Measurements from ENCODE around the gene LMAN1L.
"Not testable (repeated sequence)": the region's sequence is repeated elsewhere in the genome, so short reads cannot be mapped to it uniquely, and the experiment has no call there.

Gene LMAN1L

GRCh38 chr15:74782259-74783071 is 30.2 kb upstream of the LMAN1L start:
- DNase-seq (ENCODE audit: low read depth), result peak; percentile 48

DNA sequence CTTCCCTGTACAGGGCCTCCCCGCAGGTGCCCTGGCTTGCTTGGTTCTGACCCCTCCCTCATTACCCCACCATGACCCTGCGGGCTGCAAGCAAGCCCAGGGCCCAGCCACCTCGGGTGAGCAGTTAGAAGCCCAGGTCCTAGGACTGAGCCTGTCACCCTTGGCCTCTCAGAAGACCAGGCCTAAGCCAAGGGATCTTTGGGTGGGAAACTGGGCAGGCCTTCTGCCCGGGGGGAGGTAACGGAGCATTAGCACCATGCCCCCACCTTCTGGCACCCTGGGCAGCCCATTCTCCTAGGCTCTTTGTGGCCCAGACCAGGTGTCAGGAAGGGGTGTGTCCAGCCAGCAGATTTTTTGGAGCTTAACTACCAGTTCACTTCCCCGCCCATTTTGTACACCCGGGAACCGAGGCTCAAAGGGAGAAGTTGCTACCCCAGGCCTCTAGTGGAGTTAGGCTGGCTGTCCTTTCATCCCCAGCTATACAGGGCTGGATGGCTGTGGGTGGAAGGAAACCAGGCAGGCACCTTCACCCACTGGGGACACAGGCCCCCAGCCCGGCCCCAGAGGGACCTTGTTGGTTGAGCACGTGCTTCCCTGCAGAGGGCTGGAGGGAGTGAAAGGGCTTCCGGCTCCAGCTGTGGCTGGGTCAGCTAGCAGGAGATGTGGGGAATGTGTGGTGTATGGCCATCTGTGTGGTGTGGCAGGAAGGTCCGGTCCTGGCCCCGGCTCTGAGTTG is 29.4 kb upstream of the LMAN1L start:
- peak; percentile 34 for DNase-seq (ENCODE audit: low read depth)

DNA sequence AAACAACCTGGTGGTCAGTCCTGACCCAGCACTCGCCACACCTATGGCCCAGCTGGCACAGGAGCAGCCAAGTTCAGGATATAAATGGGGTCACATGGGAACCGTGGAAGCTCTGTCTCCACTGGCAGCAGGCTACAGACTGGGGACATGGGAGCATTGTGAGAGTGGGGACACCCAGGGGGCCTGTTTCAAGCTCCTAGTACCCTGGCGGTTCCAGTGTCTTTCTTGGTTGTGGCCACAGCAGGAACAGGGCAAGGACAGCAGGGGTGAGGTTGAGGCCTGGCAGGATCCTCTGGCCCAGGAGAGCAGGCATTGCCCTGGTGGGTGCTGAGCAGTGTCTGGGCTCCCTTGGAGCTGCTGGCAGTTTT is 28.8 kb upstream of the LMAN1L start:
- DNase-seq (ENCODE audit: low read depth), result no peak

DNA sequence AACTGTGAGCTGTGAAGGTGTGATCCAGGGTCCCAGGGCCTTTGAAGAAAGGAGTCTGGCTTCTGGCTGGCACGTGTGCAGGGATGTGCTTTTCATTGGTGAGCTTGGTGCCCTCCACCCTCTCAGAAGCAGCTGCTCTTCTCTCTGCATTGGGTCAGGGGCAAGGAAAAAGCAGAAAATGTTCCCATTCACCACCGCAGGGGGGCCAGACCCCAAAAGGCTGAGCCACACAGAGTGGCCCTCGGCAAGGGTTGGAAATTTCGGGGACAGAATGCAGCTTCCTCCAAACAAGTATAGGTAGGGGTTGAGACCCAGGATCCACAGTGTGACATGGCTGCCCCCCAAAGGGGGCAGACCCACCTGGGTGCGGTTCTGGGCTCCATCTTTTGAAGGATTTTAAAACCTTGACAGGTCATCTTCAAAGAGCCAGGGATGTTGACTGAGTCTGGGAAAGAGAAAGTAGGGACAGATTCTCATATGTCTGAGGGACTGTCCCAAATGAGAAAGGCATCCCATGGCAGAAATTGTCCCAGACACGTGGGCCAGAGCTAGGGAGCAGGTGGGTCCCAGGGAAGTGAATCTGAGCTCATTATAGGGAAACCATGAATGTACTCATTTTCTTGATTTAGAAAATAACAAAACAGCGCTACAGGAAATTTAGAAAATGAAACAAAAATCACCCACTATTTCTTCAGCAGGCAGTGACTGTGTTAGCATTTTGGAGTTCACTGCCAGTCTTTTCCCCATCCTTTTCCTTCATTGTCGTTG is 28.0 kb upstream of the LMAN1L start:
- no peak for DNase-seq (ENCODE audit: low read depth)

GRCh38 chr15:74785194-74786032 is 27.2 kb upstream of the LMAN1L start:
- DNase-seq (ENCODE audit: low read depth), result peak; percentile 40

DNA sequence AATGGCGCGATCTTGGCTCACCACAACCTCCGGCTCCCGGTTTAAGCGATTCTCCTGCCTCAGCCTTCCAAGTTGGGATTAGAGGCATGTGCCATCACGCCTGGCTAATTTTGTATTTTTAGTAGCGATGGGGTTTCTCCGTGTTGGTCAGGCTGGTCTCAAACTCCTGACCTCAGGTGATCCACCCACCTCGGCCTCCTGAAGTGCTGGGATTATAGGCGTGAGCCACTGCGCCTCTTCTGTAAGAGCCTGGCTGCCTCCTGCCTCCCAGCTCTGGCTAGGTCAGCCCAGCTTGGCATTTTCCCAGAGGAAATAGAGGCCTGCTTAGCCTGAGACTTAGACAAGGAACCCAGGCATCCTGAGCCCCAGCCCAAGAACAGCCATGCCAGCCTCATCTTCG is 26.6 kb upstream of the LMAN1L start:
- DNase-seq (ENCODE audit: low read depth), result not testable (repeated sequence)

DNA sequence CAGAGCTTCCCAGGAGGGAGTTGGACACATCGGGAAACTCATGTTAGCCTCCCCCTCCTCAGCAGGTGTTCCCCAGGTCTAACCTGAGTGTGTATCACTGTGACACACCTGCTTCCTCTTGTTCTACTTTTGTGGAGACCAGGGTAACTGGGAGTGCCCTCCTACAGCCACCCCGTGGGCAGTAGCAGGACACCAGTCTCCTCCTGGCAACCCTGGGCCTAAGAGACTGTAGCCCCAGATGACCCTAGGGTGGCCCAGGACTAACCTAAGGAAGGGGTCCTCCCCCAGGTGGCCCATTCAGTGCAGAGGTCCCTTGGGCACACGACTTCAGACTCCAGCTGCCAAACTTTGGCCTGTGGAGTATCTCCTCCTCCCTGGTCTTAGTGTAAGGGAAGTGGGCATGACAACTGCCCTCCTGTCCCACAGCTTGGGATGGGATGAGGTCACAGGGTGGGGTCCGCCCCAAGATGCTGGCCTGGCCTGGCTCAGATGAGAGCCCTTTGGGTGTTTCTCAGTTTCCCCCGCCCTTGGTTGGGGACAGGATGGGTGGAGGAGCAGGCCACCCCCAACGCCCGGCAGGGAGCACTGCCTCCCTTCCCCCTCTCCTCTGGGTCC is 26.0 kb upstream of the LMAN1L start:
- no peak for DNase-seq (ENCODE audit: low read depth)

DNA sequence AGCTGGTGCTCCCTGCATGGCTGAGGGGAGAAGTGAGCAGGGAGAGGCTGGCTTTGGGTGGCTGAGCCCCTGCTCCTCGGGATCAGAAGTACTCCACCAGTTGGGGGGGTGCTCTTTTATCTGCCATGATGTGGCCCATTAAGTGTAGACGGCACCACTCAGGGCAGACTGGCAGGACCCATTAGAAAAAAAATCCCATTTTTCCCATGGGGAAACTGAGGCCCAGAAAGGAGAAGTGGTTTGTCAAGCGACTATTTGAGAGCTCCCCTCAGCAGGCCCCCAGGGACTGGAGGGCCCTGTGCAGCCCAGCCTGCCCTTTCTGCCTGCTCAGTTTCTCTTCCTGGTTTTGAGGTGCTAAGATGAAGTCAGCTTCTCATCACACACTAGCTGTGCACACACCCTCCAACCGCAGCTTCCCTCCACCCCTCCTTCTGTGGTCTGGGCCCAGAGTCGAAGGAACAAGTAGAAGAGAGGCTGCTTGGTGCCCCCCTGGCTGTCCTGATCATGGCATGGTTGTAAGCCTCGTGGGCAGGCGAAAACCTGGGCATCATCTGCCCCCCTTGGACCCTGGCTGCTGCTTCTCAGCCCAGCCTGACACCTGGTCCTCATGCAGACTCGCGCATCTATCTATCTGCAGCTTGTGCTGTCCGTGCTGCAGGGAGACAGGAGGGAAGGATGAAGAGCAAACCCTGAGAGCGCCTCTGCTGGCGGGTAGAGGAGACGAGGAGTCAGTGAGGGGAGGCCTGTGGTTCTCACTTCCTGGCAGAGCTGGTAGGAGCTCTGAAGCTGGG is 25.2 kb upstream of the LMAN1L start:
- peak; percentile 88 for DNase-seq (ENCODE audit: low read depth)

- no peak for DNase-seq (ENCODE audit: low read depth)
These were observed 24.5 kb upstream of the LMAN1L start for GRCh38 chr15:74788042-74788682.

- DNase-seq (ENCODE audit: low read depth), result no peak
These were observed 23.9 kb upstream of the LMAN1L start for GRCh38 chr15:74788683-74789151.

DNA sequence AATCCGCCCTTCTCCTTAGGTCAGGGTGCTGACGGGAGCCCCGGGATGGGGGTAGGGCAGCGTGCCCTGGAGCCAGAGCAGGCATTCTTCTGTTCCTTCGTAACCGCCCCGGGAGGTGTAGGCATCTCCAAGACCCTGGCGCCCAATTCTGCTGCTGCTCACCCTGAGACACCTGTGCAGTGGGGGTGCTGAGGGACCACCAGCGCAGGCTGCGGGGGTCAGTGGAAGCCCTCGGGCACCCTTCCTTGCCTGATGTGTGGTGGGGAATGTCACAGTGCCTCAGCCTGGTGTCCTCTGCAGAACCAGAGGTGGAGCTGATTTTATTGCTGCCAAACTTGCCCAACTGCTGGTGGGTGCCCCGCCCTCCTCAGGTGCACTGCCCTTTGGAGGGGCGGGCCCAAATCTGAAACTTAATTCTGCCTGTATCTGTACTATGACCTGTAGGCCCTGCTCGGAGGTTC is 23.4 kb upstream of the LMAN1L start:
- no peak for DNase-seq (ENCODE audit: low read depth)

DNA sequence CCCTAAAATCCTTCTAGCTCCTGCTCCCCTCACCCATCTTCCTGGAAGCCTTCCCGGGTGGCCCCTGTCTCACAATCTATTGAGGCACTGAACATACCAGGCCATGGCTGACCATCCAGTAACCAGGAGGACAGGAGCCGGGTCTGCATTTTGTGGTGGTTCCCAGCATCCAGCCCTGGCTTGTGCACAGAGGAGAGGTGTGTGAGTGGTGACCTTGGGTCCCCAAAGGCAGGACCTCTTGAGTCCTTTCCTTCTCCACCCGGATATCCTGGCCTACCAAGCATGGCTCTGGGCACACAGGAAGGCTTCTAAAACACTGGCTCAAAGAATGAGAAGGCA is 22.9 kb upstream of the LMAN1L start:
- DNase-seq (ENCODE audit: low read depth), result no peak

DNA sequence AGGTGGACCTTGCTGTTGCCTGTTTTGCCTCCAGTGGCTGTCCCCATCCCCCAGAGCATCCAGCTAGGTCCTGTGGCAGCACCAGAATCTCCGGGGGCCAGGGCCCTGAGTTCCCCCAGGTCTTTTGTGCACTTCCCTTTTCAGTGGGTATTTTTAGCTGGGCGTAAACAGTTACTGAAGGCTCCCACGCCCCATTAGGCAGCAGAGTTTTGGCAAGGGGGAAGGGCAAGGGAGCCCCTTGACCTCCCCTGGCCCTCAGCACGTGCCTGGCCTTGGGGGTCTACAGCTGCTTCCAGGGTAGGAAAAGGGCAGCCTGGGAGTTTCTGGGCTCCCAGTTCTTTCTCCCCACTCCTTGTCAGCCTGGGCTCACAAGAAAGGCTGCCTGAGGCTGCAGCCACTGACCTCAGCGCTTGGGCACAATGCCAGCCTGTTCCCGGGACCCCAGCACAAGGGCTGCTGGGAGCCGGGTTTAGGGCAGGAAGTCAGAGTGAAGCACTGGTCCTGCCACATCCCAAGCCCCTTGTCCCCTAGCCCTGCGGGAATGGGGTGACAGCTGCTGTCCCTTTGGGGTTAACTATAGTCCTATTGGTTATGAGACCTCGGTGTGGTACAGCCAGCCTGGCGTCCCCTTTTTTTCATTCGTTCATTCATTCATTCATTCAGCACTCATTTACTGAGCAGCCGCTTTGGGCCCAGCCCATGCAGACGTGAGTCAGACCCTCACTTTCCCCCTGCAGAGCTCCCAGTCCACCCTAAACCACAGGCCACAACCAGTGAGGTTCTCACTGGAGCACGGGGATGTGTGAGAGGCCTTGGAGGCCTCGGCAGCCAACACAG is 22.3 kb upstream of the LMAN1L start:
- peak; percentile 42 for DNase-seq (ENCODE audit: low read depth)

GRCh38 chr15:74791007-74791406 is 21.6 kb upstream of the LMAN1L start:
- DNase-seq (ENCODE audit: low read depth), result no peak

DNA sequence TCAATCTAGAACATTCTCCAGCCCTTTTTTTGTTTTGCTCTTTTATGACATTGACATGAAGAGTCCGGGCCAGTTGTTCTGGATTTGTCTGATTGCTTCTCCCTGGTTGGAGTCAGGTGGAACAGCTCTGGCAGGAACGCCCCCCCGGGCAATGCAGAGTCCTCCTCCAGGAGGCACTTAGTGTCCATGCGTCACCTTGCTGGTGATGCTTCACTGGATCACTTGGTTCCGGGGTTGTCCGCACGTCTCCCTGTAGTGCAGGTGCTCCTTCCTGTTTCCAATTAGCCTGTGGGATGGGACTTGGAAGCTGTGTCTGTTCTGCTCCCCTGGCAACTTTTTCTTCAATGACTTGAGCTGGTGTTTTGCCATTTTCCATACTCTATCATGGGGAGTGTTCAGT is 21.0 kb upstream of the LMAN1L start:
- no peak for DNase-seq (ENCODE audit: low read depth)

GRCh38 chr15:74792227-74793016 is 20.2 kb upstream of the LMAN1L start:
- no peak for DNase-seq (ENCODE audit: low read depth)

DNA sequence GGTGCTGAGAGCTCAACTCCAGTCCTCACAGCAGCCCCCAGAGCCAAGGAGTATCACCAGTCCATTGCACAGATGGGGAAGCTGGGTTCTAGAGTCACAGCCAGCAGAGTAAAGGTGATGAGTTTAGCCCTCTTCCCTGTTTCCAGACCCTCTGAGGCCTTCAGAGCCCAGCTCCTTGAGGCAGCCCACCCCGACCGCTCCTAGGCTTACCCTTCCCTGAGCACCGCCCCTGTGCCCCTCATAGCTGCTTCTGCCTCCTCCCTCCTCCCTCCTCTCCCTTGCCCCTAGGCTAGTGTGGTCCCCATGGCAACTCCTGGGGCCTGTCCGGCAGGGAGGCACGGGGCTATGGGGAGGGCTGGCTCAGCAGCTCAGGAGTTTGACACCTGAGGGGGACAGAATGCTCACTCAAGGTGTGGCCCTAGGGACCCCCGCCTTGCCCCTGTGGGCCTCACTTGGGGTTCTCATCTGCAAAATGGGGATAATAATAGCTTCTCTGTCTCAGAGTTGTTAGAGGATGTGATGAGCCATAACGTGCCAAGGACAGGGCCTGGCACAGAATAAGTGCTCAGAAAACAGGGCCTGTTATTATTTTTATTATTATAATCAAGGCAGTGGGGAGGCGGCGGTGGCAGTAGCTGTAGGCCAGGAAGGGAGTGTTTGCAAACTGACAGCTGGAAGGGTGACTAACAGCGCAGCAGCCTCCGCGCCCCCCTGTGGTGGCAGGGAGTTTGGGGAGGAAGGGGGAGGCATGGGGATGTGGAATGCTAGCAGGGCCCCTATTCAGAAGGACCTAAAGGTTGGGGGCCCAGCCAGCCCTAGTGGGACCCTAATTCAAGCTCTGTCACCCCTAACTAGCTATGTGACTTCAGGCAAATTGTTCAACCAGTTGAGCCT is 19.3 kb upstream of the LMAN1L start:
- DNase-seq (ENCODE audit: low read depth), result peak; percentile 57
